ENCODE data around the gene LDLRAD4.

Gene LDLRAD4

DNA sequence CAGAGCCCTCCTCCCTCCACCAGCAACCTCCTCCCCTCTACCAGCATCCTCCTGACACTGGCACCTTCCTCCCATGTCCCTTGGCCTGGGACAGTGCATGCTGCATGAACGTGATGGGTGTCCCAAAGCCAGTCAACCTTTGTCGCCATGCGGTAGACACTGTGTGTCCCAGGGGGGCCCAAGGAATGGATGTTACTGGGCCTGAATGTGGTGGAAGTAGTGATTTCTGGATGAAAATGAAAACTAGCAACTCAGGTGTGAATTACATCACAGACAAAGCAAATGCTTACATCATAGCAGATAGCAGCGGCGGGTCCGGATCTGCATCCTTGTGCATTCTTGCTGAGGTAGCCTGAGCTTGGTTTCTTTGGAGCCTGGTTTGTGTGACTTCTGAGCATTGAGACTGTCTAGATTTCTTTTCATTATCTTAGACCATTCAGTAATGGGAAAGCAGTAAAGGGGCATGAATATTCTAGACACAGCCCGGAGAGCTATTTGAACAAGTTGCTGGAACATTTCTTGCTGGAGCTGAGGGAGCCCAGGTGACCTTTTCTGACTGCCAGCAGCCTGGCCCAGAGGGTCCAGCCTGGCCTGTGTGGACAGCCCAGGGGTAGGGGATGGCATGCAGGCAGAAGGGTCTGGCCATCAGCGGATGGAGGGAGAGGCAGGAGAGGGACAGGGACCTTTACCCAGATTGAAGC, 407.4 kb downstream of the LDLRAD4 start:
- DNase-seq = no peak

DNA sequence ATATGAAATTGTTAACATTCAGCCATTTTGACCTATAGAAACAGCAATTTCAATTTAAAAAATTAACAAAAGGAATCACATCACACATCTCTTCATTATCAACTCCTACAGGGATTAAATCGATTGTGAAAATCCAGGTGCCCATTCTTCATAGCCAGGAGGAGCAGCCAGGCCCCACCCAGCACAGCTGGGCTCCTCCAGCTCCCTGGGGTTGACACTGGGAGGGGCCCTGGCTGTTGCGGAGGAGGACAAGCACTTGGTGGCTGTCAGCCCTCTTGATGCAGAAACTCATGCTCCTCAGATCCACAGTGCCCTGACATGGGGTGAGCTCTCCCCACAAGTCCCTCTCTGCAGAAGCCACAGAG, 408.0 kb downstream of the LDLRAD4 start:
- no peak for DNase-seq

DNA sequence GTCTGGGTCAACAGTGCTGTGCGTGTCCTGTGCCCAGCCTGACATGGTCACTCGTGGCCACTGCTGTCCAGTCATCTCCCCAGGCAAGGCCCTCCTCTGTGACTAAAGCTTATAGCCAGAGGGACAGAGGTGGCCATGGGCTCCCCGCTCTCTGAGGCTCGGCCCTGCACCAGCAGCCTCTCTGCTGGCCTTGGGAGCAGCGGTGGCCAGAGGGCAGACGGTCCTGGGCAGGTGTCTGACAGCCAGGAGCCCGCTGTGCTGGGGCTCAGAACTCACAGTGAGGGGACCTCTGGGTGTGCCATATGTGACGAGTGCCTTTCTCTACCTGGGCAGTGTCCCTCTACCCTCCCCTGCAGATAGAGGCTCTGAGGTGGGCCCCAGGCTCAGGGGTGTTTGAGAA, 409.1 kb downstream of the LDLRAD4 start:
- no peak for DNase-seq

DNA sequence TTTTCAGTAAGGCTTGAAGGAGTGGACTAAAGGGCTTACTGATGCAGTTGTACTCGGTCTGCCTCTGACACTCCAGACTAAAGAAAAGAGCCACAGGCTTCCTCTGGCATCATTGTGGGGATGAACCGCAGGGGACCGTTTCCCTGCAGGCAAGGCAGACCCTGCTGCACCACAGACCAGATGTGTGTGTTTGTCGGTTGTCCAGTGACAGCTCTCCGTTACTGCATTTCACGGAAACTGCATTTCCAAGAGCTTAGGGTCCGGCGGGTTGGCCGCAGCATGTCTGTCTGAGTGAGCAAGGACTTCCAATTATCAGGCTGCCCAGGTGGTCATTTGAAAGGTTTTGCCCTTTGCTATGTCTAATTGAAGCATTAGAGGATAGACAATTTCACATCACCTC, 409.7 kb downstream of the LDLRAD4 start:
- no peak for DNase-seq

DNA sequence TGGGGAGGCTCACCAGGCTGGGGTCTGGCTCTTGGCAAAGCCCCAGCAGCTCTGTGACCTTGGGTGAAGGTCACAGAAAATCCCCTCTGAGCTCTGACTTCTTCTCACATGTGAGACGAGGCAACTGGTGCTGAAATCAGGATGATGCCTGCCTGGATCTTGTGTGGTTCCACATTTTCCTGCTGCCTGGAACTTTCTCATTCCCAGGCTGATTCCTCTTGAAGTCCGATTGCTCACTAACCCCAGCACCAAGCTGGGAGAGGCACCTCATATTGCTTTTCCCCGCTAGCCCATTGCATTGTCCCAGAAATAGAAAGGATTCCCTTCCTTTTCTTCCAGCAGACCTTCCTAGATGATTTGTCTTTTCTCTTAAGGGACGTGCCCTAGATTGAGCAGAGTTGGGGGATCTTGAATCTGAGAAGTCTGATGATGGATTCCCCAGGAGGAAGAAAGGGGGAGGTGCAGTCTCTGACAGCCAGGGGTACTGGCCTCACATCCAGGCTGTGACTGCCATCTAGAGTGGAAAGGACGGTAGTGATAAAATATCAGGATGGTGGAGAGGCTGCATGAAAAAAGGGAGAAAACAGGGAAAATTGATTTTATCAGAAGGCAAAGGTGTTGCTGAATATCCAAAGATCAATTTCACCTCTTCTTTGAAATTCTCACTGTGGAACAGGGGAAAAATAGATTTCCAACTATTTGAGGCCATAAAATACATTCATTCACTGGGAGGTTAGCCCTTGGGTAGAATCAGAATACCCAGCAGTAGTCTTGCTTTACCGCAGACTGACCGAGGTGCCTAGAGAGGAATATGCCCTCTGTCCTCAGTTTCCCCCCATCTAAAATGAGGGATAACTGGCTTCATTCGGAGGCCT, 411.5 kb downstream of the LDLRAD4 start:
- peak; percentile 55 for DNase-seq

DNA sequence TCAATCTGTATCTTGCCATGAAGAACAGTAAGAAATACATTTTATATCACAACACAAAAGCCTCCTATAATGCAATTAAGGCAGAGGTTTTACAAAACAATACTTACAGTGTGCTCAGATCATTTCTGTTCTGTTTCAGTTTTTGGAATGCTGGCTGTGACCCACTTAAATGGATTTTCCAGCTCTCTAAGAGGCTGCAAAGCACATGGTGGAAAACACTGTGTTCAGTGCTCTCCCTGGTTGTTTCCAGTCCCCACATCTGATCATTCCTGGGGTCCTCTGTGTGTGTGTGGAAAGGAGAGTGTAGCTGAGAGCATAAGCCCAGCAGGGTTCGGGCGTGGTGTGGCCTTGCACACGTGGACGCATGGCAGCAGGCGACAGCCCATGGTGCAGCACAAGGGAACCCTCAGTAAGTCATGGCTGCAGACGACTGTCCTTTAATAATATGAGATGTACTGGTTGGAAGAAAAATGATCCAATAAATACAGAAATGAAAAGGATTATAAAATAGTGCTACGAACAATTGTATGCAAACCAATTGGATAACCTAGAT, 412.2 kb downstream of the LDLRAD4 start:
- no peak for DNase-seq

DNA sequence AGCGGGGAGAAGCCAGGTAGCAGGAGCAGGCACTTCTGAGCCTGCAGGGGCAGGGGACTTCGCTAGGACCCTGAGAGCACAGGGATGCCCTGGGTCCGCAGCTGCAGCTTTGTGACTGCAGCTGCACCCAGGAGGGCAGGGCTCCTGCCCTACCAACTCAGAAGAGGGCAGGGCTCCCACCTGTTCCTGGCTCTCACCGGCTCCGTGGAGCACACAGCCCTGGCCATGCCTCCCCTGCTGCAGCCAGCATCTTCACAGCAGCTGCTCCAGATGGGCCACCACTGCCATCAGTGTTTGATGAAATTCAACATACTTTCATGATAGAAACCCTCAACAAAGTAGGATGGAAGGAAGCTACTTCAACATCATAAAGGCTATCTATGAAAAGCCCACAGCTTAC, 415.1 kb downstream of the LDLRAD4 start:
- DNase-seq = no peak

DNA sequence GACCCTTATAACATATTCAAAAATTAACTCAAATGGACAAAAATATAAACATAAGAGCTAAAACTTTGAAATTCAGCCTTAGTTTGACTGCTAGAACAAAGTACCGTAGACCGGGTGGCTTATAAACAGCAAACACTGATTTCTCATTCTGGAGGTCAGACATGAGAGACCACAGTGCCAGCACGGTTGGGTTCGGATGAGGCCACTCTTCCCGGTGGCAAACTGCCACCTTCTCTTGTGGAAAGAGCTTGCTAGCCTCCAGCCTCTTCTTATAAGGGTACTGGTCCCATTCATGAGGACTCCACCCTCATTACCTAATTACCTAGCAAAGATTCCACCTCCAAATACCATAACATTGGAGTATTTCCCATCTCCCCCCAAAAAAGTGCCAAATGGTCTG, 416.5 kb downstream of the LDLRAD4 start:
- no peak for DNase-seq

DNA sequence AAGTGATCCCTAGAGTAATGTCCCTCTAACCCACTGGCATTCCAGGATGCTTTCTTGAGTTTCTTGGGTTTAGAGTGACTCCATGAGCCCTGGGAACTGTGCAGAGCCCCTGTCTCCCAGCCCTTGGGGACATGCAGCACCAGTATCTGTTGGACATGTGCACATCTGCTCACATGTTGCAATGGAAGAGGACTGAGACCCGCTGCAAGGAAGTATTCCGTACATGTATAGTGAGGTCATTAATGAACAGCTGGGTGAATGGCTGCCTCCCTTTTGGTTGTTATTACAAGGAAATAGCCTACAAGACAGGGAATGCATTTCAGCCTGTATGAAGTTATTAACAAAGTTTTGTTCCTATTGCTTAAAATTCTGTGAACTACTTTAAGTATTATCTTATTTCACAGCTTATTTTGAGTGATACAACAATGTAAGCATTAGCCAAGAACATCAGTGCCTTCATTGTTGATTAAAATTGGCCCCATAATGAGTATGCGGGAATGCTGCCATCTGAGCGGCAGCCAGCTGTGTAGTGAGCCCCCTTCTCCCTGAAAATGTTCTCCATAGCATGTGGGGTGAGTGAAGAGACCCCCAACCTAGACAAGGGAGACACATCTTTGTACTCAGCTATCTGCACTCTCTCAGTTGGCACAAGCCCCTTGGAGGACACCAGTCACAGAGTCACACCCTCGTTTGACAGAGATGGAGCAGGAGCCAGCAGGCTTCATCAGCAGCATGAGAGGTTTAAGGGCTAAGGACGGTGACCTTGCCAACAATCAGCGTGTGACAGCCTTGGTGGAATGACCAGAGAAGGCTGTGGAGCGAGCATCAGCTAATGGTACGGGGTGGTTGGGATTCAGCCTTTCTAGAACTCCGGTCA, 420.4 kb downstream of the LDLRAD4 start:
- no peak for DNase-seq

DNA sequence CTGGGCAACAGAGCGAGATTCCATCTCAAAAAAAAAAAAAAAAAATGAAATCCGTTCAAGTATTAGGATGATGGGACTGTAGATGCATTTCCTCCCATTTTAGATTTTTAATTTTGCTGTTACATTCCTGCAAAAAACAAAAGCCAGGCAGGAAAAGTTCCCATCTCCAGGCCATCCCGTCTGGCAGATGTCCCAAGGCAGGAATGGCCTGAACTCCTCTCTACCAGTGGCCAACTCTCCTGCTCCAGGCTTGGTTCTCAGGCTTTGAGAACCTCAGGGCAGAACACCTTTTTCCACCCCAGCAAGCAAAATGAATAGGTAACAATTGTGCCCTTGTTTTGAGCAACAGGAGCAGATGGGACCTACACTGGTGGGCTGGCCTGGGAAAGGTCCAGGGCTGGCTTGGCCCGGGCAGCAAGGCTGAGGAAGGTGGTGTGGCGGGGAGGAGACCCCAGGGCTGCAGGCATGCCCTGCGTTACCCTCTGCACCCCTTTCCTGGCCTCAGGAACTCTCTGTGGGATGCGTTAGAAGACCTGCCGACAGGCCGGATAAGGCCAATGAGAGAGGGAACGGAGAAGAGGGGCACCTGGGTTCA, 421.8 kb downstream of the LDLRAD4 start:
- no peak for DNase-seq

DNA sequence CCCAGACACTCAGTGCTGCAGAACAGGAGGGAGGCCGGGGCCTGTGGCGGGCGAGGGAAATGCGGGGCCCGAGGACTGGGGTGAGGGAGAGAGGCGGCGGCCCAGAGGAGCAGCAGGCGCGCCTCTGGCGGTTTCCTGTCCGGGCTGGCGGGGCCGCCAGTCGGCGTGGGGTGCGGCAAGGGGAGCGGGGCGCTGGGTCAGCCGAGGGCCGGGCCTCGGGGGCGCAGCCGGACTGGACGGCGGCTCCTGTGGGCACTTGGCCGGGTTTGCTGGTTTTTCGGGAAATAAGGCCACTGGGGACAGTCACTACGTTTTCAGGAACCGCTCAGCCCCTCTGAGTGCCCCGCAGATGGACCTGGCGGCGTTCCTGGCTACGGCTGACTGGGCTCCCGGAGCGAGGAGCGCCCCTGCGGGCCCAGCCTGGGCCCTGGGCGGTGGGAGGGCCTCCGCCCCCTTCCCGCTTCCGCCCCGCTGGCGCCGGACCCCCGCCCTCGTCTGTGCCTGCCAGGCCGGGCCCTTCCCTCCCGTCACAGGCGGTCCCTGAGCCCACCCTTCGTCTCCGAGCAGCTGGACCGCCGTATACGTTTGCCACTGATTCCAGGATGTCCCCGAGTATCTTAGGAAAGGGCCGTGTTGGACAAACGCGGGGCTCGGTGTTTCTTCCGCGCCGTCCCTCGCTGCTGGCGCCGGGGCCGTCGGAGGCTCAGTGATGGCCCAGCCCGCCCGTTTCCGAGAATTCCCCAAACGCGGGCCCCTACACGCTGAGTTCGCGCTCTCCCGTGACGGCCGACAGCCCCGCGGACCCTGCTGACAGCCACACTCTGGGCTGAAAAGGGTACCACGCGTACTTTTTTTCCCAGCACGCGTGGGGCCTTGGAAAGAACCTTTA, 423.2 kb downstream of the LDLRAD4 start:
- DNase-seq = no peak

DNA sequence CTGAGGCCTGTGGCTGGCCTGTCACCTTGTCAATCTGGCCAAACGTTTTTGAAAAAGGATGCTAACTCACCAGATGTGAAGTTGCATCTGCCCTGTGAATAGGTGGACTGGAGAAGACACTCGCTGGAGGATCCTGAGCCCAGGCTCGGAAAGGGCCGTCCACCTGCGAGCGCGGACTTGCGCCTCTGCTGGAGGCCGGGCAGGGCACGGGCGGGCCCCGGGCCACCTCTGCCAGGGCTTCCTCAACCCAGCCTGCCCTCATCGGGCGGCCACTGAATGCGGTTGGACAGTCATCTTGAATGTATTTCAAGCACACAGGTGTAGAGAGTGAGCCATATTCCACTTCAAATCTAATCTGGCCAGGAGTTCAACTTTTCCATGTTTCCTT, 423.9 kb downstream of the LDLRAD4 start:
- no peak for DNase-seq

DNA sequence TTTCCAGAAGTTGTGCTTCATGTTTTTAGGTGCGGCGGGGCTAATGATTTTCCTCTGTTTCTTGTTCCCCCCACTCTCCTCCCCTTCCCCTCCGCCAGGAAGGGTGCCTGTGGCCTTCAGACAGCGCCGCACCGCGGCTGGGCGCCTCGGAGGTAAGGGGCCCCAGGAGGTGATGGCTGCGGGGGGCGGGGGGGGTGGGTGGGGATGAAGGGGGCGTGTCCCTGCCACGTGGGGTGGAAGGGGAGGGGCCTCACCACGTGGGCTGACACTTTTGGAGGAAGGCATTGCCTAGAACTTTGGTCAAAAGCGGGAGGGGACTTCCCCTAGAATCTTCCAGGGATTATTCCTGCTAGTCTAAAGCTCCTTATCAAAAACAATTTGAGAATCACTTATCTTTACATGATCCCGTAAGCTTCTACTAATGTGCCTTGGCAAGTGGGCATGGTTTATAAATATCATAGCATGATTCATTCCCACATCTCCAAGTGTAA, 424.7 kb downstream of the LDLRAD4 start:
- DNase-seq = no peak

DNA sequence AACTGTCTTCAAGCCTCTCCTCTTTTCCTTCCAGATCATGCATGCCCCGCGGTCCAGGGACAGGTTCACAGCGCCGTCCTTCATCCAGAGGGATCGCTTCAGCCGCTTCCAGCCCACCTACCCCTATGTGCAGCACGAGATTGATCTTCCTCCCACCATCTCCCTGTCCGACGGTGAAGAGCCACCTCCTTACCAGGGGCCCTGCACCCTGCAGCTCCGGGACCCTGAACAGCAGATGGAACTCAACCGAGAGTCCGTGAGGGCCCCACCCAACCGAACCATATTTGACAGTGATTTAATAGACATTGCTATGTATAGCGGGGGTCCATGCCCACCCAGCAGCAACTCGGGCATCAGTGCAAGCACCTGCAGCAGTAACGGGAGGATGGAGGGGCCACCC, 426.5 kb downstream of the LDLRAD4 start:
- DNase-seq = no peak

DNA sequence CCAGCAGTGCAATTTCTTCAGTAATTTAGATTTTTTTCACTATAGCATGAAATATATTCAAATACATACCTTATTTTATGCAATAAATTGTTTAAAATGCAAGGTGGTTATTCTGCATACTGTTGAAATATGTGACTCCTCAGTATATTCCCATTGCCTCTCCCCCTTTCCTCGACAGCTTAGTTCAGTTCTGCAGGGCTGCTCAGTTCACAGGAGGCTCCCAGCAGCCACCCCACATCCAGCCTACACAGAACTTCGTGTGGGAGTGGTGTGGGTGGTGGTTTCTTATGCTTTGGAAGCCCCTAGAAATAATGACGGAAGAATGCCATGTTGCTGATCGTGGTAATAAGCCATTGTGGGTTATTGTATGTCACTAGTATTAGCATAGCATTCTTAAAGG, 428.1 kb downstream of the LDLRAD4 start:
- no peak for DNase-seq

DNA sequence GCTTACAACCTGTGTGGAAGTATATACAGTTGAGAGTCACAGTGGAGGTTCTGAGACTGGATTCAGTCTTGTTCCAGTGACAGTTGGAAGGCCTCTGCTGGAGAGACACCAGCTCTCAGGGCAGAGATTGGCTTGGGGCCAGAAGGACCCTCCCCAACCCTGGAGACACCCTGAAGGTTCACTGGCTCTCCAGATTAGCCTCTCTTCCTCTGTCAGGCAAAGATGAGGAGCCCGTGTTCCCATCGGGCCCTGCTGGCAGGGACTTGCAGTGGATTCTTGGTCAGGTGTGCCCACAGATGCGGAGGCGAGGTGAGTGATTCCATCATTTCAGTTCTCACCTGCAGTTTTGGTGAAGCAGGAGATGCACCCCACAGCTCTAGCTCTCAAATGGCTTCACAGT, 429.2 kb downstream of the LDLRAD4 start:
- no peak for DNase-seq

DNA sequence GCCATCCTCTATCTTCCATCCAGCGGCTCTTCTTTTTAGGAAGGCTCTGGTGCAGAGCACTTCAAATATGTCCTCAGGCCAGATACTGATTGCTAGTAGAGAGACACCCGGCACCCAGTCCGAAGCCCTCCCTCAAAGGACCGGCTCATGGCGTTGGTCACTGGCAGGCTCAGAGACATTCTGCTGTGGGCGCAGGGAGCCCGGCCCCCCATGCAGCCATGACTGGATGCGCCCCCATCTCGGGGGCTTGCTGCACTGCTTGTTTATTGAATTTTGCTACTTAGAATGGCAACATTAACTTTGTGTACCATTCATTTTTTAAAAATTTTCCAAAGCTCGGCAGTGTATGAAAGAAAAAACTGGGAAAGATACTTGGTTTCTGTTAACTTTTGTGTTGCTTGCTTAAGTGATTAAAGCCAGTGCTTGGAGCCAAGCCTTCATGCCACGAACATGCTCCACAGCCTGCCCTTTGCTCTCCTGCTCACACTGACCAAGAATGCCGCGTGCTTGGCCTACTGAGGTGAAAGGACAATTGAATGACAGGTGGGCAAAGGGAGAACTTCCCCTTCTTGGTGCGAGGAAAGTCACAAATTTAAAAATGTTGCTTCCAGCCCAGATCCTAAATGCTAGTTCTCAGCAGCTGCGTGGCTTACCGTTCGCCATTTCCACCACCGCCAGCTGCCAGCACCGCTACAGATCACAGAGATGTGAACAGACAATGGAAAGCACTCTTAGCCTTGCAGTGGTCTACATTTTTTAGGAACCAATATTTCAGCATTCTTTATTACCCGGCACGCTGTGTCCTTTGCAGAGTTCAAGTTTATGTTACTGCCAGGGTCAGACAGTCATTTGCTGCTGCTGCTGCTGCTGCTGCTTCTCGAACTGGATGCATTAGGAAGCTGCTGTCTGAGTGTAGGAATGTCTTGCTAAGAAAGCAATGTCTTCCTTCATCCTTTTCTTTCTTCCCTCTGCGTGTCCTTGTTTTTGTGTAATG, 431.1 kb downstream of the LDLRAD4 start:
- no peak for DNase-seq

DNA sequence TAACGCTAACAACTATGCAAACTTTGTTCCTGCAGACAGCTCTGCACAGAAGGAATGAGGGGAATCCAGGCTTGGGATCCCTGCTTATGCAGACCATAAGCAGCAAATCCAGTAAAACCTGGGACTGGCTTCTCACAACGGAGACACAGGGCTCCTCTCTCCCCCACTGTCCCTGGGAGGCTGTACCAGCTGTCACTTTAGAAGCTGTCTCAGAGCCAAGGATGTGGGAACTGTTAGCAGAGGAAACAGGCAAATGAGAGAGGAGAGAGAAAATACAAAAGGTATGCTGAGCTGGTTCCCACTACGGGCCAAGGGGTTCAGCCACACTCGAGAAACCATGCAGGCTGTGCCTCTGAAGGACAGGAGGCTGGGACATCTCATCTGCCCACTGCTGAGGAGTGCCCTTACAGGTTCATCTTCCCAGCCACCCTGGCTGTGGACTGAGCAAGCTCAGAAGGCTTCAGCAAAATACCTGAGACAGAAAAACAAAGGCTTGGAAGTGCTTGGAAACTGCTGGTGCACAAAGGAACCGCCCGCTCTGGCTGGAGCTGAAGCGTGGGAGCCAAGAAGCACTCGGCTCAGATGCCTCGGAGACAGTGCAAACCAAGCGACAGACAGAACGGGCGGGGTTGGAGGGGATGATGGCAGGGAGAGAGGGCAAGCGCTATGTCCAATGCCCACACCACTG, 435.3 kb downstream of the LDLRAD4 start:
- DNase-seq = peak; percentile 72

DNA sequence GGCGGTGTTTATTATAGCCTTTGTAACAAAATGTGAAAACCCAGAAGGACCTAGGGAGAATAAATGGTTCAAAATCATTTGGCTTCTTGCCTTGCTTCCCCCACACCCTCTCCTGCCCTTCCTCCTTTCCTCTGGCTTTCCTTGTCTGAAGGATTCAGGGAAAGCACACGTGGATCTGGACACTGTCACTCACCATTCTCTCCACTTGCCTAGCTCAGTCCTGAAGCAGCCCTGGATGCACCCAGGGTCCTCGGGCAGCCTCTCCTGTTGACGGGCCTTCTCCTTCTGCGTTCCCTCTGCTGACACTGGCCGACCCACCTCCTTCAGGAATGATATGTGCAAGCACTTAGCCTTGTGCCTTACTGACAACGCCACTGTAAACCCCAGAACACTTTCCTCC, 439.4 kb downstream of the LDLRAD4 start:
- no peak for DNase-seq

All from NCI-H1694 (cell line).